ENCODE measurements around the gene UBASH3B.
"Not testable (repeated sequence)": the region's sequence is repeated elsewhere in the genome, so short reads cannot be mapped to it uniquely, and the experiment has no call there.

Gene UBASH3B

GRCh38 chr11:122822241-122822640 lies 166.7 kb downstream of the UBASH3B start:
- FAIRE-seq, result no peak

GRCh38 chr11:122823564-122823963 lies 168.0 kb downstream of the UBASH3B start:
- no peak for FAIRE-seq

- not testable (repeated sequence) for FAIRE-seq
Measured at GRCh38 chr11:122829371-122829770, 173.8 kb downstream of the UBASH3B start.

DNA sequence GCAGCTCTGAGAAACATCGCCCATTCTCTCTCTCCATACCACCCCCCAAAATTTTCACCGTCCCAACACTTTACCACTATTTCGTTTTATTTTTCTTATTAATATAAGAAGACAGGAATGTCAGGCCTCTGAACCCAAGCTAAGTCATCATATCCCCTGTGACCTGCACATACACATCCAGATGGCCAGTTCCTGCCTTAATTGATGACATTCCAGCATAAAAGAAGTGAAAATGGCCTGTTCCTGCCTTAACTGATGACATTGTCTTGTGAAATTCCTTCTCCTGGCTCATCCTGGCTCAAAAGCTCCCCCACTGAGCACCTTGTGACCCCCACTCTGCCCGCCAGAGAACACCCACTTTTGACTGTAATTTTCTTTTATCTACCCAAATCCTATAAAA lies 176.8 kb downstream of the UBASH3B start:
- FAIRE-seq, result not testable (repeated sequence)

GRCh38 chr11:122832721-122833470 lies 177.4 kb downstream of the UBASH3B start:
- FAIRE-seq, result no peak

DNA sequence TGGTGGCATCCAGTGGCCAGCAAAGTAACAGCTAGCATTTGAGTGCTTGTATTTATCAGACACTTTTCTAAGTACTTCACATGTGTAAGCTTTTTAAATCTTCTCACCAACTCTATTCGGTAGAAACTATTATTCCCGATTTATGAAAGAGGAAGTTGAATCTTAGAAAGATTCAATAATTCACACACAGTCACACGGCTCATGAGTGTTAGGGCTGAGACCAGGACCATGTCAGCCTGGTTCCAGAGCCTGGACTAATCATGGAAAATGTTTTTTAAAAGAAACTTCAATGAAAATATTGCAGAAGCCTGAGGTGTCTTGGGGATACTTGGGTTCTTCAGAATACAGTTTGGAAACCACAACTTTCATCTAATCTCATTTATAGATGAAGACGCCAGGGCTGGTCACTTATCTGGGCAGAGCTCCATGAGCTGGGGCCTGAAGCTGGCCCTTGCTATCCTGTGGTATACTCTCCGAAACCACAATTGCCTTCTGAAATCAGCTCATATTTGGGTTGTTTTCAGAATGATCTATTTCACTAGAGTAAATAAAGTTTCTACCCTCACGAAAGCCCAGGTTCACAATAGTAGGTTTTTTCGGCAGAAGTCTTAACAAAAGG lies 178.4 kb downstream of the UBASH3B start:
- FAIRE-seq, result no peak

- no peak for FAIRE-seq
Measured at GRCh38 chr11:122836916-122837315, 181.4 kb downstream of the UBASH3B start.

DNA sequence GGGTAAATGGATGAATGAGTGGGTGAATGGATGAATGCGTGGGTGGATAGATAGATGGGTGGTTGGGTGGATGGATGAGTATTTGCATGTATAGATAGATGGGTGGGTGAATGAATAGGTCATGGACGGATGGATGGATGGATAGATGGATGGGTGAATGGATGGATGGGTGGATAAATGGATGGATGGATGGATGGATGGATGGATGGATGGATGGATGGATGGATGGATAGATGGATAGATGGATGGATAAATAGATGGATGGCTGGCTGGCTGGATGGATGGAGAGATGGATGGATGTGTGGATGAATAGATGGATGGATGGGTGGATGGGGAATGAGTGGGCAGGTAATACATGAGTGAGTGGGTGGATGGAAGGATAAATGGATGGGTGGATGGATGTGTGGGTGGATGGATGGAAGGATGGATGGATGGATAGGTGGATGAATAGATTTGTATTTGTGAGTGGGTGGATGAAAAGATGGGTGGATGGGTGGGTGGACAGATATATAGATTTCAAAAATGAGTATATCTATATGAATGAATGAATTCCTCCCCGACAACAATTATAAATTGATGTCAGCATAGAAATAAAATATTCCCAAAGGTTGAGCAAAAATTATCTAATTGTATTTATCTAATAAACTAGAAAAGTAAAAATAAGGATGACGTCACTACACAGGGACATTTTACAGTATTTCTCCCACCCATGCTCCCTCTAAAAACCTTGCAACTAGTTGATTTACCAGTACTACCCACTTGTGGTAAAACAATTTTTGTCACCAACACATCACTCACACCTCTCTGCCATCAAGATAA lies 182.2 kb downstream of the UBASH3B start:
- FAIRE-seq, result no peak

- FAIRE-seq, result no peak
Measured at GRCh38 chr11:122843281-122844141, 188.0 kb downstream of the UBASH3B start.

DNA sequence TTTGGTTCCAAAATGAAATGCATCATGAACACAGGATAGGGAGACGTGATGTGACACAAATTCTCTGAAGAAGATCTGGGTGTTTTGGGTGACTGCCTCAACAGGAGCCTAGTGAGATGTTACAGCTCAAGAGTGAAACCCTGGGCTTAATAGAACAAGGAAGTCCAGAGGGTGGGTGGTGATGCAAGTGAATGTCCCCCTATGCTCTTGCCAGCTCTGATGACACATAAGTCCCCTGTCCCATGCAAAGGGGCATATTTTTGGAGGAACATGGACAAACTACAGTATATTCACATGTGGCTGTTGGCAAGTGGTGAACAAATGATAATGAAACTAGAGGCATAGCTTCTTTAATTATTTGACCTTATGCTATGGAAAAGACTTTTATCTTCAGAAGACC lies 191.9 kb downstream of the UBASH3B start:
- FAIRE-seq, result no peak

- no peak for FAIRE-seq
Measured at GRCh38 chr11:122848186-122848585, 192.7 kb downstream of the UBASH3B start.

- FAIRE-seq, result no peak
Measured at GRCh38 chr11:122850076-122850631, 194.6 kb downstream of the UBASH3B start.

- FAIRE-seq, result no peak
Measured at GRCh38 chr11:122851366-122851966, 195.9 kb downstream of the UBASH3B start.

DNA sequence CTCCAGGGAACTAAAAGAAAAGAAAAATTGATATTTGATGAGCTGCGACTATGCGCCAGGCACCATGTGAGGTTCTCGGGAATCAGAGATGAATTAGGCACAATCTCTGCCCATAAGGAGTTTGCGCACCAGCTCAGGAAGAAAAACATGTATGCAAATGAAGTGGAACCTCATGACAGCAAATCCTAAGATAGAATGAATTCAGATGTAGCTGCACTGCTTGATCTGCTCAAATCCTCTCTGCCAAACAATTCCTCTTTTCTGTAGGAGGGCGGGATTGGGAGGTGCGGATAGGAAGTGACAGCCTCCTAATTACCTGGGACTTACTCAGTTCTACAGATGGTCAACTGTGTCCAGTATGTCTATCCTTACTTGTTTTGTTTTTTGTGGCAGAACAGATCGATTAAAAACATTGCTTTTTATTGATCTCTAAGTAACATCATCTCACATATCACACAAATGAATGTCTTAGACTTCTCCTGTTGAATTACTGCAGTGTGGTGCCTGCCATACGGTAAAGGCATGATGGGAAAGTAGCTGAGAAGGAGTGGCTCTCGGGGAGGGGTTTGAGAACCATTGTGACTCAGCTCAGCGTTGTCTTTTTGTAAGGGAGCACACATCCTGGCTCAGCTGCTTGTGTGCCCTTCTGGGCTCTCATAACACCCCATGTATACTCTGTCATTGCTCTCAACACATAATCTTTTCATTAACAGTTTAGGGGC lies 196.7 kb downstream of the UBASH3B start:
- no peak for FAIRE-seq

GRCh38 chr11:122852796-122853160 lies 197.3 kb downstream of the UBASH3B start:
- FAIRE-seq, result no peak

- FAIRE-seq, result no peak
Measured at GRCh38 chr11:122853261-122853660, 197.7 kb downstream of the UBASH3B start.

GRCh38 chr11:122853971-122854446 lies 198.5 kb downstream of the UBASH3B start:
- peak; percentile 97 for FAIRE-seq

- FAIRE-seq, result no peak
Measured at GRCh38 chr11:122861631-122862030, 206.1 kb downstream of the UBASH3B start.

- no peak for FAIRE-seq
Measured at GRCh38 chr11:122862091-122862490, 206.6 kb downstream of the UBASH3B start.

GRCh38 chr11:122863154-122863553 lies 207.6 kb downstream of the UBASH3B start:
- FAIRE-seq, result not testable (repeated sequence)

DNA sequence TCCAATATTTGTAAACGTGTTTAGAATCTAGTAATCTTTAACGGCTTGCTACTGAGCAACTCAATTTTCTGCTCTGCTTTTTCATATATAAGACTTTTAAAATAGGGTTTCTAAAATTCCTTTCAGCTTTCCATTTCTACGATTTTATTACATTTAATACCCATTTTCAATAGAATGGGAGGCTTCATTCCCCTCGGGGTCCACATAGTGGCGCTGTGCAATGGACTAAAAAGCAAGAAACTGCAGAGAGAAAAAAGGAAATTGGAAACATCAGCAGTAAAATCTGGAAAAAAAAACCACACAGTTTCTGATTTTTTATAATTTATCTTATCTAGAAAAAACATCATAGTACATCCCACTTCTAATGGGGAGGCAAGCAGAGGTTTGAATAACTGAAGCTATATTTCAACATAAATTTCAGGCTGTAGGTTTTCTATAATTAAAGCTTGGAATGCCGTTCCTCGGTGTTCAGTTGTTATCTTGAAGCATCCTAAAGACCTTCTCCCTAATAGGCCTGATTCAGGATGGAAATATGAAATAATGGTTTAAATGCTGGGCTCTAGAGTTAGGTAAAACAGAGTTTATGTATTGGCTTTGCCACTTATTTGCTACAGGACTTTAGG lies 208.3 kb downstream of the UBASH3B start:
- peak; percentile 97 for FAIRE-seq
